HG03139 (cell line): Measurements from ENCODE around the gene MSH5.

ENCODE experiments used
- ATAC-seq: cut with Tn5 transposase; IDR thresholded peaks from one replicate; pipeline ENCODE4 v1.9.1; 2021; ENCODE audit not compliant: unreplicated experiment

The MSH5 gene

DNA sequence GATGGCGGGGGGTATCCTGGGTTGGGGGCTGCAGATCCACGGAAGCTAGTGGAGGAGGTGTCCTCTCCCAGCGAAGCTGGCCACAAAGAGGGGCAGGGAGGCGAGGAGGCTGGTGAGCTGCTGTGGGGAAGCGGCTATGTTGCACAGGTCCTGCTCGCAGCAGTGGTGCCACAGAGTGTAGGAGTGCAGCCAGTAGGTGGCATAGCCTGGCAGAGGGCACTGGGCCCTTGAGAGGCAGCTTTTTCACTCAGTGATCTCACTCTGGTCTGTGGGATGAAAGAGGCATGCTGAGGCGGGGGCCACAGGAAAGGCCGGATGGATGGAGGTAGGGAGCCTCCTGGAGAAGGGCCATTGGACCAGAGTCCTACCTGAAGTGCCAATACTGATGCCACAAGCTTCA is 27.5 kb upstream of the MSH5 start:
- ATAC-seq: no peak

- no peak for ATAC-seq
Observed at GRCh38 chr6:31713465-31713864, 26.3 kb upstream of the MSH5 start.

DNA sequence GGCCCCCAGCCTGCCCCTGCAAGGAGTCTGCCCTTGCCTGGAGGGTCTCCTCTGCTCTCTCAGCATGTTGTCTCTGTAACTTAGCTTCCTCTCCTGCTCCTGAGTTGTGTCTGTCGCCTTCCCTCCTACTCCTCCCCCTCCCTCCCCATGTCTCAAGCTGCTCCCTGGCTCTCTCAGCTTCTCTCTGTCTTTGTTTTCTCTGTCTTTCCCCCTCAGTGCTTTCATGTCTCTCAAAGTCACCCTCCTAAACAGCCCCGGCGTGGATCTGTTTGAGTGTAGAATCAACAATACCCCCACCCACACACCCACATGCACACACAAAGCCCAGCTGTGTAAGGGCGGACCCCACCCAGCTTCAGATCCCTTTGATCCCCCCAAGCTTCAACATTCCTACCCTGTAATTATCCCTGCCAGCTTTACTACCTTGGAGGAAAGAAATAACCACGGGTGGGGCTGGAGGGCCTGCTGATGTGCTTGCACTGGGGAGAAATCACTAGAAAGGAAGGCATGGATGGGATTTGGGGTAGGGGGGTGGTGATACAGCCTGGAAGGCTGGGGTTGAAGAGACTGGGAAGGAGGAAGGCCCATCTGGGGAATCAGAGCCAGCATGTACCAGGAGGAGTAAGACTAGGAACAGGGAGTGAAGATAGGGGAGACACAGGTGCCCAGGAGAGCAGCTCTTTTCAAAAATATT is 25.7 kb upstream of the MSH5 start:
- ATAC-seq: no peak

DNA sequence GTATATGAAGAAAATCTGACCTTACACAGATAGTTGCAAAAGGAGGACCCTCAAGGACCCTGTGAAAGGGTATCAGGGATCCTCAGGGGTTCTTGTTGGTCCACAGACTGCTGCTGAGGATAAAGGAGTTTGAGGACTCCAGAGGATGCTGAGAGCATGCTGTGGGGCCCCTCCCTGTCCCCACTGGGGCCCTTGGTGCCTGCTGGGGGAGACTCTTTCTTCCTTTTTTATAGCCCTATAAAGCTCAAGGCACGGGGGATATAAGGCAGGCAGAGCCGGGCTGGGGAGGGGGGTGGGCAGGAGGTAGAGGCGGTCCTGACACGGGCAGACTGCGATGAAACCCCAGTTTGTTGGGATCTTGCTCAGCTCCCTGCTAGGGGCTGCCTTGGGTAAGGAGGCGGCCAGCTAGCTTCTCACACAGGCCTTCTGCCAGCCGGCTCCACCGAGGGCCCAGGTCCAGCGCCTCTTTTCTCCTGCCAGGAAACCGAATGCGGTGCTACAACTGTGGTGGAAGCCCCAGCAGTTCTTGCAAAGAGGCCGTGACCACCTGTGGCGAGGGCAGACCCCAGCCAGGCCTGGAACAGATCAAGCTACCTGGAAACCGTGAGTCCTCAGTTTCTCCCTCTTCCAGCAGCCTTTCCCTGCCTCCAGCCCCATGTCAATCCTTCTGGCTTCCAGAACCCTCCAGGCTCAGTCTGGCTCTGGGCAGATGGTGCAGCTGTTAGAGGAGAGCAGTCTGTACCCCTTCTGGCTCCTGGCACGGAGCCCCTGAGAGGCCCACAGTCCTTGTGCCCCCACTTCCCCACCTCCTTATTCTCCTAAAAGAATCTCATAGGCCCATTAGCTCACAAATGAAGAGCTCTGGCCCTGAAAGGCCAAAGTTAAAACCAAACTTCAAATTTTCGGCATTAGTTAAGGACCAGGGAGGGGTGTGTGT is 24.5 kb upstream of the MSH5 start, which contains the start of gene LY6G6D:
Gene LY6G6D (plus strand): TSS at position 327 of the 937 bp plus-strand sequence. CDS start 8 bp downstream, at position 335.
- no peak for ATAC-seq

DNA sequence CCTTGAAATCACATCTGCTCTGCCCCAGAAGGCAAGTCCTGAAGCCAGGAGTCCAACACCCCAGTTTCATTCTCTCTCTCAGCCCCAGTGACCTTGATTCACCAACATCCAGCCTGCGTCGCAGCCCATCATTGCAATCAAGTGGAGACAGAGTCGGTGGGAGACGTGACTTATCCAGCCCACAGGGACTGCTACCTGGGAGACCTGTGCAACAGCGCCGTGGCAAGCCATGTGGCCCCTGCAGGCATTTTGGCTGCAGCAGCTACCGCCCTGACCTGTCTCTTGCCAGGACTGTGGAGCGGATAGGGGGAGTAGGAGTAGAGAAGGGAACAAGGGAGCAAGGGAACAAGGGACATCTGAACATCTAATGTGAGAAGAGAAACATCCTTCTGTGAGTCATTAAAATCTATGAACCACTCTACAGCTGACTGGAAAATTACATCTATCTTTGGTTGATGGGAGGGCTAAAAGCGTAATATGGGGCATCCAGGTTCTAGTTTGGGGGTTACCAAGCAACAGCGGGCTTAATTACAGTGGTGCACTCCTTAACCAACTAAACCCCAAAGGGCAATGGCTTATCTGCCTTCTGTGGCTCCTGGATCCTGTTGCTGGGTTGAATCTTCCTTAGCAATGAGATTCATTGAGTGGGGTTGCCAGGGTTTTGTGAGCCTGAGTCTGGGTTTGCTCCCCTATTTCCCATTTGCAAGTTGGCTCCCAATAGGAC is 22.1 kb upstream of the MSH5 start:
- no peak for ATAC-seq

- no peak for ATAC-seq
Observed at GRCh38 chr6:31718265-31718664, 21.5 kb upstream of the MSH5 start.

GRCh38 chr6:31719001-31719400 is 20.8 kb upstream of the MSH5 start:
- no peak for ATAC-seq

GRCh38 chr6:31720196-31720770 is 19.5 kb upstream of the MSH5 start:
- ATAC-seq: no peak

DNA sequence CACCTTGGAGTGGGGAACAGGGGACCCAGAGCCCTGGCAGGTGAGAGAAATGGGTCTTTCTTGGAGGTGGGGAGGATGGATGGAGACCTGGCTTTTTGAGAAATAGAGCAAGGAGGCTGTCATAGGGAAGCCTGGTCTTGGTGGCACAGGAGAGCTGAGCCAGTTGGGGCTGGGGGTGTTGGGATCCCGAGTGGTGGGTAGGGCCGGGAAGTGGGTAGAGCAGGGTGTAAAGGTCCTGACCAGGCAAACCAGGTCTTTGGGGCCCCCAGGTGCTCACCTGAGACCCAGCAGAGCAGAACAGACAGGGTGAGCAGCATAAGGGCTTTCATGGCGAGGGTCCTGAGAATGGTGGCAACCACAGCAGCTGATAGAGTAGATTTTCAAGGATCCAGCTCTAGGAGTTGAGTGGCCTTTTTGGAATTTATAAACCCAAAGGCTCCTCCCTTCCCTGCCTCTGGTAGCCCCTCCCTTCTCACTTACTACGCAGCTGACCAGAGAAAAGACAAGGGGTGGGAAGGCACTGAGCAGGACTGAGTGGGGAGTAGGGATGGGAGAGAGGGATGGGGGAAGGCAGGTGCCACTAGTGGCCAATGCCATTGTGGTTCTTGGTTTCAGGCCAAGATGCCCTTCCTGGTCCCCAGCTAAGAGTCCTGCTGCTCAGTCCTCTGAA is 18.3 kb upstream of the MSH5 start, which contains the start of gene LY6G6C:
Gene LY6G6C (minus strand): TSS at position 396 of the 670 bp plus-strand sequence. CDS start 67 bp downstream, at position 329.
- ATAC-seq: no peak

- ATAC-seq: no peak
Observed at GRCh38 chr6:31722173-31722572, 17.6 kb upstream of the MSH5 start.

GRCh38 chr6:31723245-31723979 is 16.4 kb upstream of the MSH5 start, which contains the start of gene MPIG6B:
TSS of gene MPIG6B (plus strand) at chr6:31723373. CDS start at chr6:31723384, 11 bp downstream.
- no peak for ATAC-seq

GRCh38 chr6:31723980-31724691 is 15.7 kb upstream of the MSH5 start:
- no peak for ATAC-seq

GRCh38 chr6:31725502-31726350 is 14.1 kb upstream of the MSH5 start:
- no peak for ATAC-seq

GRCh38 chr6:31727034-31727716 is 12.6 kb upstream of the MSH5 start:
- no peak for ATAC-seq

DNA sequence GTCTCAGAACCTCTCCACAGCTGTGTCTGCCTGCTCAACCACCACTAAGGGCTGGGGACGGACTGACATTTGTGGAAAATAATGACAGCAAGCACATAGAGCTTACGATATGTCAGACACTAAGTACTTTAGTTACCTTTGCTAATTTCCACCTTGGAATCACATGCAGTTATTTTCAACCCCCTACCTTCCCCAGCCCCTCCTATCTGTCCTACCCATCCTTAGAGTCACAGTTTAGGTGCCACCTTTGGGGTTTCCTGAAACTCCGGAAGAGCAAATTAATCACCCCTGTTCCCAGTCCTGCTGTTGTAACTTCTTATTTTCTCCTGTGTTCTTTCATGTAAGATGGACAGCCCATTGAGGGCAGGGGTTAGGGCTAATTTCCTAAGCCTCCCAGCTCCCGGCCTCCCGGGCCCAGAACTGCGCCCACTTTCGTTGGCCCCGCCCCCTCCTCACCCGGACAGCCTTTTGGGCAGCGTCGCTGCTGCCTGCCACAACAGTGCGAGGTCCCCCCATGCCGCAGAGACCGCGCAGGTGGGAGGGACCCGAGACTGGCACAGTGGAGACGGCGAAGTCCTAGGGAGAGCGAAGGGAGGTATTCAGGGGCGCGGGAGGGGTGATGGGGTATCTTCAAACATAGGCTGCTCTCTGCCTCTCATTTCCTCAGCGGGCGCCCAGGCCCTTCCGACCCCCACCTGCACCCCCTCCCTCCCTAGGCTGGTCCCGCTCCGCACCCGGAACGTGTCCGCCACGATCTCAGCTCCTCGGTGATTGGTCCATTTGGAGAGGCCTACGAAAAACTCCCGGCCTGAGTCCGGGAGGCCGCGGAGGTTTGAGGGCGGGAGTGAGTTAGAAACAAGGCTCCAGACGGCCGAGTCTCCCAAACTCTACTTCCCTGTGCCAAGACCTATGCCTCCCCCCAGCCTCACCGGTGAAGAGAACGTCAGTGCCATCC is 11.8 kb upstream of the MSH5 start:
- ATAC-seq: no peak

DNA sequence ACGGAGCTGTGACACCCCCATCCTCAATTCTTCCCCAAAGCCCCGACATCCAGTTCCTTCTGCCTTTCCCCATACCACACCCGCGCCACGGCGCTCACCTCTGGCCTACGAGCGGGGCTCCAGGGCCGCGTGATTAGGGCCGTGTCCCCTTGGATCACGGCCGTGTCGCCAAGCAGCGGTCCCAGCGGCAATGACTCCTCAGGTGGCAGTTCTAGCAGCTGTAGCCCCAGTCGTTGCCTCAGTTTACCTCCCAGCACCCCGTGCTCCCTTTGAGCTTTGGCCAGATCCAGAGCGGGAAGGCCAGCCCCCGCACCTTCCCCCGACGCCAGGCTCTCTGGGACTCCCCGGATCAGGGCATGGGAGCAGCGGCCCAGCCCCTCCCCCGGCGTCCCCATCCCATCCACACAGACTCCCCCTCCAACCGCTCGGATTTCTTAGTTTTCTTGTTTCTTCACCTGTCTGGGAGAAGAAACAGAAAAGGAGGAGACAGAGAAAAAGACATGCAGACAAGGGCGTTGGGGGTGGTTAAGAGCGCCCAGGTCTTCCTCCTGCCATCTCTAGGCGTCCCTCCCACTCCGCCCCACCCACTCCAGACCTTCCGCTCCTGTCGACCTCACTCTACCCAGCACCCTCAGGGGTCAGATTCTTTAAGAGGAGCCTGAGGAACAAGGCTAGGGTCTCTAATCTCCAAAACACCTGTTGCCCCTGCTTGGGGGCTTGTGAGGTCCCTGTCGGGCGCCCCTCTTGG is 10.9 kb upstream of the MSH5 start, which contains the start of gene DDAH2:
Gene DDAH2 (minus strand): TSS at position 533 of the 748 bp plus-strand sequence. CDS start 138 bp downstream, at position 395.
- no peak for ATAC-seq
